ENCODE data around the gene TSPAN1. TPM values are rescaled to one million over a fixed set of nuclear protein-coding genes. Genes with fewer than 3 reads are reported as not detected.

TSPAN1 gene
- total RNA-seq, 3 donors from 2014 or later: 723 to 1,819 (median 1,586) TPM

GRCh38 chr1:46131712-46132528, 43.0 kb upstream of the TSPAN1 start:
- peak in 2 of 3 donors; percentile 47 to 61 for DNase-seq

GRCh38 chr1:46132529-46133180, 42.2 kb upstream of the TSPAN1 start, which contains the start of gene PIK3R3:
PIK3R3 (minus strand) TSS chr1:46132629; CDS start chr1:46131952, 677 bp downstream.
- no peaks in the 10 kb centered on the region for H3K36me3 ChIP-seq (ENCODE audit: low read depth)
- no peaks in the 10 kb centered on the region for H3K9me3 ChIP-seq
- no peak for TF ChIP-seq CTCF (IDR thresholded peaks at IDR 0.05)
- intact Hi-C loops (cut with DNase I, micrococcal nuclease): no loop called here
- H3K4me3 ChIP-seq: peak within 1 kb of the TSS; percentile 24
- DNase-seq (peak; percentile 95 to 98 (median 98)), ATAC-seq (peak; percentile 98)
- peaks cover 5% of the 10 kb centered on the region for H3K4me1 ChIP-seq (ENCODE audit: low read depth)

More at GRCh38 chr1:46131712-46132528, 43.0 kb upstream of the TSPAN1 start:
- no peak for TF ChIP-seq CTCF (IDR thresholded peaks at IDR 0.05)
- H3K36me3 ChIP-seq (ENCODE audit: low read depth): no peaks in the 10 kb centered on the region
- H3K4me1 ChIP-seq (ENCODE audit: low read depth): peaks cover 5% of the 10 kb centered on the region
- ATAC-seq: no peak
- intact Hi-C loops (cut with DNase I, micrococcal nuclease): no loop called here
- peak overlapping the region; percentile 24 for H3K4me3 ChIP-seq
- no peaks in the 10 kb centered on the region for H3K9me3 ChIP-seq

GRCh38 chr1:46133181-46133658, 41.7 kb upstream of the TSPAN1 start:
- DNase-seq: no peak
- intact Hi-C loops (cut with DNase I, micrococcal nuclease): no loop called here
- Histone ChIP-seq H3K36me3 (ENCODE audit: low read depth) (no peaks in the 10 kb centered on the region), H3K4me1 (ENCODE audit: low read depth) (peaks cover 5% of the 10 kb centered on the region), H3K4me3 (peak overlapping the region; percentile 24), H3K9me3 (no peaks in the 10 kb centered on the region)
- peak; percentile 62 for ATAC-seq
- TF ChIP-seq CTCF (IDR thresholded peaks at IDR 0.05): no peak

- Histone ChIP-seq H3K4me3 (no peak overlapping the region), H3K36me3 (ENCODE audit: low read depth) (no peaks in the 10 kb centered on the region), H3K4me1 (ENCODE audit: low read depth) (peaks cover 5% of the 10 kb centered on the region), H3K9me3 (no peaks in the 10 kb centered on the region)
- intact Hi-C loops (cut with DNase I, micrococcal nuclease): no loop called here
- ATAC-seq (no peak), DNase-seq (no peak)
- no peak for TF ChIP-seq CTCF (IDR thresholded peaks at IDR 0.05)
These were observed 41.0 kb upstream of the TSPAN1 start for GRCh38 chr1:46133781-46134350.

DNA sequence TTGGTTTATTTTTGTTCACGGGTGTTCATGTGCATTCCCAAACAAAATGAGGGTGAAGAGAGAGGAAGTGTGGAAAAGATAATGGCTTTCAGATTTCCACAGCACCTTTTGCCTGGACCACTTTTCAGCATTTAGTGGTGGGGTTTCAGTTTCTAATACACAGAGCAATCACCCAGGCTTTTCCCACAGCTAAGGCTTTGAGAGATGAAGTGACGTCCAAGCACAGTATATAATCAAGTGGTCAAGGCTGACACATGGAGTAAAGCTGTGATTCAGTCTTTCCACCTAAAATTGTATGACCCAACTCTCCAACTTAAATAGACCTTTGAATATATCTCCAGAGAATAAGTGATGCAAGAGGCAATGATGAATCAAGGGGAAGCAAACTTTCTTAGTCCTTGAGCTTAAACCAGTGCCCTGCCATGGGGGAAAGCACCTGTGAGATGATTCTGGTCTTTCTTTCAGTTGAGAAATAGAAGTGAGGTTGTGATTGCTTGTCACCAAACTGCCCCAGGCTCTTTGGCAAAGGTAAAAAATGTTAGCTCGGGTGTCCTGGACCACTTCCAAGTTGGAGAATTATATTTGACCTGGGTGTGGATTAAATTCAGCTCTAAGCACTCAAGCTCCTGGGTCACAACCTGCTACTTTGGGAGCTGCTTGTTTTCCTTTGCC, 40.1 kb upstream of the TSPAN1 start:
- DNase-seq (no peak), ATAC-seq (no peak)
- no peaks in the 10 kb centered on the region for H3K9me3 ChIP-seq
- H3K4me3 ChIP-seq: no peak overlapping the region
- H3K36me3 ChIP-seq (ENCODE audit: low read depth): no peaks in the 10 kb centered on the region
- peaks cover 5% of the 10 kb centered on the region for H3K4me1 ChIP-seq (ENCODE audit: low read depth)
- intact Hi-C loops (cut with DNase I, micrococcal nuclease): no loop called here
- no peak for TF ChIP-seq CTCF (IDR thresholded peaks at IDR 0.05)

Data from mucosa of descending colon (tissue), 3 donors.